ENCODE results near the gene SAMMSON.

GRCh38 chr3:69993757-69994156, 5.8 kb upstream of the SAMMSON start:
- TF ChIP-seq POLR2A (IDR thresholded peaks at IDR 0.05; ENCODE audit: low read length) = no peak
- no peak for TF ChIP-seq GATA1 (IDR thresholded peaks at IDR 0.05; ENCODE audit: low read depth, low read length)
